Cerebellar nuclear complex (tissue), 1 donor: ENCODE results near the gene HAGHL.

ENCODE experiments used
- DNase-seq, 2 experiments: peaks; one replicate each; lab custom pipeline; 2025; lab: John Stamatoyannopoulos, UW

The HAGHL gene

DNA sequence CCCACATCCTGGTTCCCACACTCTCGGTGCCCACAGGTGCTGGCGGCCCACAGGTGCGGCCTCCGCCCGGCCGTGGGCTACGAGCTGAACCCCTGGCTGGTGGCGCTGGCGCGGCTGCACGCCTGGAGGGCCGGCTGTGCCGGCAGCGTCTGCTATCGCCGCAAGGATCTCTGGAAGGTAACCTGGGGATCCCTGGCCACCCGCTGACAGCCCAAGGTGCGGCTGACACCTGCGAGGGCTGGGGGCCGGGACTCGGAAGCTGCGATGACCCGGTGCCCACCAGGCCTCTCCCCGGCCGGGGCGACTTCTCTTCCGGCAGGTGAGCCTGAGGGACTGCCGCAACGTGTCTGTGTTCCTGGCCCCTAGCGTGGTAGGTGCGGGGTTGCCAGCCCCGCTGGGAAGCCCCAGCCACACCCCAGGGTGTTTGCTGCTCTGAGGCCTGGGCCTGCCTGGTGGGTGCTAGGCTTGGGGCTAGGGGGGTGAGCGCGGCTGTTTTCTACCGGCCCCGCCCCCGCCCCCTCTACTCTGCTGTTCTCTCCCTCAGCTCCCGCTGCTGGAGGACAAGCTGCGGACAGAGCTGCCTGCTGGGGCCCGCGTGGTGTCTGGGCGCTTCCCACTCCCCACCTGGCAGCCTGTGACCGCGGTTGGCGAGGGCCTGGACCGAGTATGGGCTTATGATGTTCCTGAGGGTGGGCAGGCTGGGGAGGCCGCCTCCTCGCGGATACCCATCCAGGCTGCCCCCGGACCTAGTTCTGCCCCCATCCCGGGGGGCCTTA lies 5.0 kb upstream of the HAGHL start:
- DNase-seq, result no peak

DNA sequence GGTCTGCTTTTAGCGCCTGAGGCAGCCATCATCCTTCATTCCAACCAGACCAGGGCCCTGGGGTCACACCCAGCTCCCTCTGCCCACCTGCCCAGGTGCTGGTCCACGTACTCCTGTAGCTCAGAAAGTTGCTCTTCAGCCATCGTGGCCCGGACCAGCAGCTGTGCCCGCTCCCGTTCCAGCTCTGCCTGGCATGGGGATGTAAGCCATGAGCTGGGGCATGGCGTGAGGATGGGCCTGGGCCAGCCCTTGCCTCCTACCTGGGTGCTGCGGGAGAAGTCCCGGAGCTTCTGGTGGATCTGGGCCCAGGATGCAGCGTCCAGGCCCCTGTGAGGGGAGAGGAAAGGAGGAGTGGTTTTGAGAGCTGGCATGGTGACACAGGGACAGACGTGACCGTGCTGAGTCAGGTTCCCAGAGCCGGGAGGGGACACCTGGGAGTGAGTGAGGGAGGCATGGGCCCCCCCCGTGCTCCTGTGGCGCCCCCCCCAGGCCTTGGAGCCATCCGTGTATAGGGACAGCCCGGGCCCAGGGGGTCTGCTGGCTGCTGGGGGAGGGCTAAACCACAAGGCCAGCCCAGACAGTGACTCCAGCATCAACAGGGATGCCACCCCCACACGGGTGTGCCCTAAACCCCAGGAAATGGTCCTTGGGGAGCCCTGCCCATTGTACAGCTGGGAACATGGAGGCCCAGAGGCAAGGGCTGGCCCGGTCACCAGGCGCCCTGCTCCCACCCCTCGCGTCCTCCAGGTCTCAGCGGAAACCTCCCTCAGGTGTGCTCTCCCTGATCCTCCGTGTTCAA lies 3.9 kb upstream of the HAGHL start:
- no peak for DNase-seq

DNA sequence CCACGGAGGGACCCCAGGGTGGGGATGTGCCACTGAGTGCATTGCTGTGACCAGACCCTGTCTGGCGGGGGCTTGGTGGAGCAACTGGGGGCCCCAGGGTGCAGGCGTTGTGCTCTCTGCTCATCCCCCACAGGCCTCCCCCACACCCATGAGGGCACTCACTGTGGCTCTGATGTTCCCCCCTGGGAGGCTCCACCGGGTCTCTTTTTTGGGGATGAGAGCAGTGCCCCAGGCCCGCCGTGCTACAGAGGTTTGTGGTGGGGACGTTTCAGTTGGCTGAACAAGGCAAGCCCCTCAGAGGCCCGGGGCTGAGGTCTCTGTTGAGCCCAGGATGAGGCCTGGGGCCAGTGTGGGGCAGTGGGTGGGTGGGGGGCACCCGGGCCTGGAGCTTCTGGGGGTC lies 3.2 kb upstream of the HAGHL start:
- no peak for DNase-seq

DNA sequence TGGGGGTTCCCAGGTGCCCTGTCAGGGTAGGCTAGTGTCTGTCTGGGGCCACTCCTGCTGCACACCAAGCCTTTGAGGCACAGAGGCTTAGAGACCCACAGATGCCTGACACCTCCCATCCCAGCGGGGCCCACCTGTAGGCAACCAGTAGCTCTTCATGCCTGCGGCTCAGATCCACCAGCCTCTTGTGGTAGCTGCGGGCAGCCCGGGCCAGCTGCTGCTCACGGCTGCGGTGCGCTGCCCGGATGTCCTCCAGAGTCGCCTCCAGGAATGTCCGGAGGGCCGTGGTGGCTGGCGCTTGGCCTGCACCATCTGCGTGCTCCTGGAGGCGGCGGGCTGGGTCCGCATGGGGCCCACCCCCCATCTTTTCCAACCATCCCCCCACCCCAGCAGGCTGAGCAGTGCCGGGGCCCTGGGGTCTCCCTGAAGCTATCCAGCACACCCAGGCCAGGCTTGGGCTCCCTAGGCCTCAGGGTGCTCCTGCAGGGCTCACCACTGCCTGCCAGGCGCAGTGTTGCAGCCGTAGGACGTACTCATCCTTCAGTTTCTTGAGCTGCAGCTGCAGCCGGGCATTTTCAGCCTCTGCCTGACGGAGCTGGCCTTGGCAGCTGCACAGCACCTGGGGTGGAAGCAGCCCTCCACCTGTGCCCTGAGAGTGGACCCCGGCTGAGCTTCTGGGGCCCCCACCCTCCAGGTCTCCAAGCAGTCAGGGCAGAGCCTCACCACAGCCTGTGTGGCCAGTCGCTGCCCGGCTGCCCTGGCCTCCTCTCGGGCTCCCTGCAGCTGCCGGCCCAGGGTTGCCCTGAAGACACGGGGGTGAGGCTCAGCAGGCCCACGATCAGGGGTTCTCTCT lies 2.5 kb upstream of the HAGHL start:
- DNase-seq, result no peak

DNA sequence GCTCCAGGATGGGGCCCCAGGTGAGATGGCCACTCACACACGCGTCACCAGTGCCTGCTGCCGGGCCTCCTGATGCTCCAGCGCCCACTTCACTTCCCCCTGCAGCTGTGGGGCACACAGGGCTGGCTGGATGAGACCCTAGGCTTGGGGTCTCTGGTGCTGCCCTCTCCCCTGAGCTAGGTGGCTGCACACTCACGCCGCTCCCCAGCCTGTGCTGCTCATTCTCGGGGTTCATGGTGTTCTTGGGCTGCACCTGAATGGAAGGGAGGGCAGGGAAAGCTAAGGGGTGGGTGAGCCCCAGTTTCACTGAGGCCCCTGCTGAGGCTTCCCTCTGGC lies 1.9 kb upstream of the HAGHL start:
- no peak for DNase-seq

DNA sequence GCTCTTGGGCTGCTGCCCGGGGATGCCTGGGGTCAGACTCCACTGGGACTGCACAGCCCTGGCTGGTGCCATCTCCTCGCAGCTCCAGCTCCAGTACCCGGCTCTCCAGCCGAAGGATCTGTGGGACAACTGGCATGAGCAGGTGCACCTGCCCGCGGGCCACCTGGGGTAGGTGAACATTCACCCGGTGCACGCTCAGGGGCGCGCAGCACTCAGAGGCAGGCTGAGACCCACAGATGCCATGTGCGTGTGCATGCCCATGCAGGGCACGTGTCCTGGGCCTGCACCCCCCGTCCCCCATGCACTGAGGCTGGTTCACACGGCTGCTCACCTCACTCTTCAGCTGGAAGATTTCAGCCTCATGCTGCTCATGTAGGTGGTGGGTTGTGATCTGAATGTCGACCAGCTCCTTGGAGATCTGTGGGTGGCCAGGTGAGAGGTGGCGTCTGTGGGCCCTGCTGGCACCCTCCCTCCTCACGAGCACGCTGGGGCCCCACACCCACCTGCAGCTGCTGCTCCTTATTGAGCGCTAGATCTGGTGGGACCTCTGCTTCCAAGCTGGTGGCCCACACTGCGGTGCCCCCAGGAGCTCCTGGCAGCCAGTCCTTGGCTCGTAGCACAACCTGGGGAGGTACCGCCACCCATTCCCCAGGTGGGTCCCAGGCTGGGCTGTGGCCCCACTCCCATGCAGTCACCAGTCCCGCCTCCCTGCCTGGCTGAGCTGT lies 1.3 kb upstream of the HAGHL start:
- no peak for DNase-seq

DNA sequence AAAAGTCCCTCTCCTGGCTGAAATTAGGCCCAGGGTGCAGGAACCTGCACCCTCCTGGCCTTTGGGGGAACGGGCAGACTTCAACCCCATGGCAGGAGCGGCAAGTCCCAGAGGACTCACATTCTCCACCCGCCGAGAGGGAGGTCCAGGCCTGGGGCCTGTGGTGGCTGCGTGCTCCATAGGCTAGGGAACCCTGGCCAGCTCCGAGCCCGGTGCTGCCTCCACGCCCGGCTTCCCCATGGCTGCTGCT lies 793 bp upstream of the HAGHL start:
- no peak for DNase-seq

DNA sequence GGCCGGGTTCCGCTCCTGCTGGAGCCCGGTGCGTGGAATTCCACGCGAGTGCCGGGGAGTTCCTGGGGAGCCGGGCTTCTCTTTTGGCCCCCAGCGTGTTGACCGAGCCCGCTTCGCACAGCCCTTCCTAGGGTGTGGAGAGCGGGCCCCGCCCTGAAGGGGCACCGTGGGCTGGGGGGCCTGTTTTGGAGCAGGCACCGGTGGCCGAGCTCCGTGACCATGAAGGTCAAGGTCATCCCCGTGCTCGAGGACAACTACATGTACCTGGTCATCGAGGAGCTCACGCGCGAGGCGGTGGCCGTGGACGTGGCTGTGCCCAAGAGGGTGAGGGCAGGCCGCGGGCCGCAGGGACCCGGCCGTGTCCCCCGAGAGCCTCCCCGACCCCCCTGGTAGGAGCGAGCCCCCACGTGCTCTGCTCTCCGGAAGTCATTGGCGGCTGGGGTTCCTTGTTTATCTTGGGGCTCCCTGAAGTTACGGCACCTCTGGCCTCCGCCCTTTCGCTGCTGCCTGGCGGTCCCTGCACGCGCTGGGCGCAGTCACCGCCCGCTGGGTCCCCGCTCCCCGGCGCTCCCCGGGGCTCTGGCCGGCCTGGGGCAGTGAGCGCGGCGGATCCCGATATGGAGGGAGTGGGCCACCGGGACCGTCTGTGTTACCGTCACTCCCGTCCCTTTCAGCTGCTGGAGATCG lies 528 bp downstream of the HAGHL start:
- no peak for DNase-seq

DNA sequence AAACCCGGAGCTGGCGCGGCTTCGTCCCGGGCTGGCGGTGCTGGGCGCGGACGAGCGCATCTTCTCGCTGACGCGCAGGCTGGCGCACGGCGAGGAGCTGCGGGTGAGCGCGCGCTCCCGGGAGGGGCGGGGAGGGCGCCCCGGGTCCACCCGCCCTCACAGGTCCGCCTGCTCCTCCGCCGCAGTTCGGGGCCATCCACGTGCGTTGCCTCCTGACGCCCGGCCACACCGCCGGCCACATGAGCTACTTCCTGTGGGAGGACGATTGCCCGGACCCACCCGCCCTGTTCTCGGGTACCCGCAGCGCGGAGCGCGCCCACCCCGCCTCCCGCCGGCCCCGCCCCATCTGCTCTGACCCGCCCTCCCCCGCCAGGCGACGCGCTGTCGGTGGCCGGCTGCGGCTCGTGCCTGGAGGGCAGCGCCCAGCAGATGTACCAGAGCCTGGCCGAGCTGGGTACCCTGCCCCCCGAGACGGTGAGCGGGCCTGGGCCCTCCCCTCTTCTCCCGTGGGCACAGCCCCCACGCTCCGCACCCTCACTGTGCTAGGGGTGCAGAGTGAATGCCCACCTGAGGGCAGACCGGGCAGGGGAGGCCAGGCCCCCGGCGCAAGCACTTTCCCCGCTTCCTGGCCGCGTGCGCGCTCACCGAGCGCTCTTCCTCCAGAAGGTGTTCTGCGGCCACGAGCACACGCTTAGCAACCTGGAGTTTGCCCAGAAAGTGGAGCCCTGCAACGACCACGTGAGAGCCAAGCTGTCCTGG lies 1.4 kb downstream of the HAGHL start:
- DNase-seq, result no peak

DNA sequence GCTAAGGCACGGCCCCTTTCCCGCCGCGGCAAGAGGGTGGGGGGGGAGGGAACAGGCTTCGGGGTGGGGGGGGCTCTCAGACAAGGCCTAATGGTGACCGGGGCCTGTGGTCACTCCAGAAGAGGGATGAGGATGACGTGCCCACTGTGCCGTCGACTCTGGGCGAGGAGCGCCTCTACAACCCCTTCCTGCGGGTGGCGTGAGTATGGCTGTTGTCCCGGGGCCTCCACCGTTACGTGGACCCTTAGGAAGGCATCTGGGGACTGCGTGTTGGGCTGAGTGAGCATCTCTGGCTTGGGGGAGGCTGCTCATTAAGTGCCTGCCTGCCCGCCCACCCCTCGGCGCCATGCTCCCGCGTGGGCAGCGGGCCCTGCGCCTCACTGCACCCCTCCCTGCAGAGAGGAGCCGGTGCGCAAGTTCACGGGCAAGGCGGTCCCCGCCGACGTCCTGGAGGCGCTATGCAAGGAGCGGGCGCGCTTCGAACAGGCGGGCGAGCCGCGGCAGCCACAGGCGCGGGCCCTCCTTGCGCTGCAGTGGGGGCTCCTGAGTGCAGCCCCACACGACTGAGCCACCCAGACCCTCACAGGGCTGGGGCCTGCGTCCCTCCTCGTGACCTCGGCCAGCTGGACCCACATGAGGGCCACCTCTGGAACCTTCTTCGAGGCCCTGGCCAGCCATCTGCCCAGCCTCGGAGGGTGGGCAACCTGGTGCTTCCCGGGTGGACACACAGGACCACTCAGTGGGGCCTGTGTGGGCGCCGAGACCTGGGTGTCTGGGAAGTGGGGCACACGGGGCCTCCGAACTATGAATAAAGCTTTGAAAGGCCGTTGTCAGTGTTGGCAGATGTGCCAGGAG lies 2.2 kb downstream of the HAGHL start:
- no peak for DNase-seq

DNA sequence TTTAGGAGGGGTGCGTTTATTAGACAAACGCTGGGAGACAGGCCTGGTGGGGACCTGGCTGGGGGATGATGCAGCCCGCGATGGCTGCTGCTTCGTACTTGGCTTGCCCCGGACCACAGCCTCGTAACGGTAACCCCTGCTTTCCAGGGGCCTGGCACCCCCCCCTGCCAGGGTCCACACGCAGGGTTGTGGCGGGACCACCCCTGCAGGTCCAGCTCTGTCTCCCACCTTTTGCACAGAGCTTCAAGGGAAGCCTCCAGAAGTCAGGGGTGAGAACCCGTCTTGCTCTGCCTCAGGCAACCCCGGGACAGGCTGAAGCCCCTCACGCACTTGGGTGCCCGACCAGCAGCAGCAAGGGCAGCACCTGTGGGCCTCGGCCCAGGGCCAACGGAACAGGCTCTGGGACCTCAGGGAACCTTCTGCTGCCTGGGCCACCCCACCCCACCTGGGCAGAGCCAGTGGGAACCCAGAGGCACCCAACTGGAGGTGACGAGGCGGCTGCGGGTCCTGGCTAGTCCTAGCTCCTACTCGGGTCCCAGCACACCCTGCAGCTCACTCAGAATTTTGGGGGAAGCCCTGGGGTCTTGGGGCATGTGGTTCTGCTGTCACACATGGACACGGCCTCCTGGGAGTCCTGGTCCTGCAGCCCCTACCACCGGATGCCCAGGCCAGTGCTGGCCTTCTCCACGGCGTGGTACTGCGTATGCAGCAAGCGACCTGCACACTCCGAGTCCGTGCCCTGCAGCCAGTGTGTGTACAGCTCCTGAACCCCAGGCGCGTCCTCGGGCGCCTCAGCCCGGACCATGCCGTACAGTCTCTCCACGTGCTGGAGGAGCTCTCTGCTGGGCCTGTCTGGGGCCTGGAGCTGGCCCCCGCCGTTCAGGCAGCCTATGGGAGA lies 3.1 kb downstream of the HAGHL start:
- DNase-seq, result no peak

DNA sequence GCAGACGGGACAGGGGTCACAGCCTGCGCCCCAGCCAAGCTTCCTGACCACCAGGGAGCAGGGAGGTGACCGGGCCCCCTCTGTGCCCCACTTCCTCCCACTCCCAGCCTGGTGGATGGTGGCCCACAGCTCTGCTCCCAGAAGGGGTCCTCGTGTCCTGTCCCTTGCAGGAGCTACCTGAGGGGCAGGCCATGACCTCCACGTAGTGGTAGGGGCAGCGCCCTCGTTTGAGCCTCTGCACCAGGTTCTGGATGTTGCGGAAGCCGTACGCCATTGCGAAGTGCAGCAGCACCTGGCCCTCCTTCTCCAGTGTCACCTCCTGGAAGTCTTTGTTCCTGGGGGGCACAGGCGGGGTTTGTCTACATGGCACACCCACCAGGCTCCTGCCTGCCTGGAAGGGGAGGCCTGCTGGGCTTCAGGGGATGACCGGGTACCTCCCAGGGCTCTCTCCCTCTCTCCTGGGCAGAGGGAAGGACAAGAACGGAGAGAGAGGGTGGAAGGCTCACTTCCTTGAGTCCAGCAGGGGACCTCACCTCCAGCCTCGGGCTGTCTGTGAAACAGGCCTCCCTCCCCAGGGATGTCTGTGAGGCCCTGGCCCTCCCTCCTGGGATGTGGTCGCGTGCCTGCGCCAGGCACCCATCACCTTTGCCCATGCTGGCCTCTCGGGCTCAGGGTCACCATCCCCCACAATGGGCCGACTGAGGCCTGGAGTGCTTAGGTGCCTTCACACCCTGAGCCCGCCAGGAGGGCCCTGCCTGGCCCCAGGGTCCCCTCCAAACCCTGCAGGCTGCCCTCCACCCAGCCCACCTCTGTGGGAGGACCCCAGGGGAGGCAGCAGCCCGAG lies 4.0 kb downstream of the HAGHL start:
- DNase-seq, result no peak

DNA sequence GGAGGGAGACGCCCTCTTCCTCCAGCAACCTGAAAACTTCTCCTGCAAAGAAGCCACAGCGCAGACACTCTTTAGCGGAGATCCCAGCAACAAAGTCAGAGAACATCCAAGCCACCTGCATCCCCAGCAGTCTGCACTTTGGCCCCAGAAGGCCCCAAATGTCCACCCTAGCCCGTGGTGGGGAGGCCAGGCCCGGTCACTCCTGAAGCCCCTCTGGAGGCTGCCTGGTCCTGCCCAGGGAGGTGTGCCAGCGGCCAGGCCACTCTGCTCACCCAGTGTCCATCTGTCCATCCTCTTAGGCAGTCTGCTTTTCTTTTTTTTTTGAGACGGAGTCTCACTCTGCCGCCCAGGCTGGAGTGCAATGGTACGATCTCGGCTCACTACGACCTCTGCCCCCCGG lies 5.4 kb downstream of the HAGHL start:
- DNase-seq, result no peak

DNA sequence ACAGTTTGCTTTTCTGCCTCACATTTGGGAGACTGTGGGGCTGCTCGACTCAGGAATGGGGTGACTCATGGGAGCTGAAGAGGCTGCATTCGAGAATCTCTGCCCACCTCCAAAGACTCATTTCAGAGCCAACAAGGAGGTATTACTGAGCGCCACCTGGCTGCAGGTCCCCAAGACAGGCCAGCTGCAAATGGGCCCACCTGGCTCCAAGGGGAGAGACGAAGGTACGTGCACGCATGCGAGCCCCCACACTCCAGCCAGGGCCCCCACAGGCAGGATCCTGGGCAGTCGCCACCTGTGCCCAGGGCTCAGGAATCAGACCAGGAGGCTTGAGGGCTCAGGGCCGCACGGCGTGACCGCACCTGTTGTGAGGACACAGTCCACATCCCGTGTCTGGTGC lies 6.0 kb downstream of the HAGHL start:
- no peak for DNase-seq

DNA sequence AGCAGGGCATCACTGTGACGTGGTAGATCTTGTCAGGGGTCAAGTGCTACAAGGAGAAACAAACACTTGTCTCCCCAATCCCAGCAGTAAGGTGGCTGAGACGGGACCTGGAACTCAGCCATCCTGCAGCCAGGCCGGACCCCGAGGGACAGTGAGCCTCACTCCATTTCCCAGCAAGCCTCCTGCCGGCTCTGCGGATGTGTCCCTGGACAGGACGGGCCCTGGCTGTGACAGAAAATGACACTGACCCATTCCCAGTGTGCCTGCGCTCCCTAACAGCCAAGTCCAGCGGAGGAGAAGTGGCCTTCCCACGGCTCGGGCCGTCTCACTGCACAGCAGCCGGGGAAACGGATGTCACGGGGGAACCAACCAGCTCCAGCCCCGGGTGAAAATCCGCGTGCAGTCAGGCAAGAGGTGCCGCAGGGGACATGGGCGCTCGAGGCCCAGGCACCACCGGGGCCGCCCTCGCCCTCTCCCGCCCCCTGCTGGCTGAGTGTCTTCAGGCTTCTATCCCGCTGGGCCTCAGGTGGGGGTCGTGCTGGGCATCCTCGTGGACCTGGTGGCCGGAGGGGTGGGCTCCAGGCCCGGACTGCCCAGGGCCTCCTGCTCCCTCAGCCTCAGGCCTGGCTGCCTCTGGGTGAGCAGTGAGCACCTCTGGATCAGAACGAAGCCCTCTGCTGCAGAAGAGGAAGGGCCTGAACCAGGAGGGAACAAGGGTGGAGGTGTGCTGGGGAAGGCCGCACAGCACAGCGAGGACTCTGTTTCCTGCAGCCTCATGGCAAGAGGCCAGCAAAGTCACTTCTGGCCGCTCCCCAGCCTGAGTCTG lies 6.7 kb downstream of the HAGHL start:
- DNase-seq, result no peak

DNA sequence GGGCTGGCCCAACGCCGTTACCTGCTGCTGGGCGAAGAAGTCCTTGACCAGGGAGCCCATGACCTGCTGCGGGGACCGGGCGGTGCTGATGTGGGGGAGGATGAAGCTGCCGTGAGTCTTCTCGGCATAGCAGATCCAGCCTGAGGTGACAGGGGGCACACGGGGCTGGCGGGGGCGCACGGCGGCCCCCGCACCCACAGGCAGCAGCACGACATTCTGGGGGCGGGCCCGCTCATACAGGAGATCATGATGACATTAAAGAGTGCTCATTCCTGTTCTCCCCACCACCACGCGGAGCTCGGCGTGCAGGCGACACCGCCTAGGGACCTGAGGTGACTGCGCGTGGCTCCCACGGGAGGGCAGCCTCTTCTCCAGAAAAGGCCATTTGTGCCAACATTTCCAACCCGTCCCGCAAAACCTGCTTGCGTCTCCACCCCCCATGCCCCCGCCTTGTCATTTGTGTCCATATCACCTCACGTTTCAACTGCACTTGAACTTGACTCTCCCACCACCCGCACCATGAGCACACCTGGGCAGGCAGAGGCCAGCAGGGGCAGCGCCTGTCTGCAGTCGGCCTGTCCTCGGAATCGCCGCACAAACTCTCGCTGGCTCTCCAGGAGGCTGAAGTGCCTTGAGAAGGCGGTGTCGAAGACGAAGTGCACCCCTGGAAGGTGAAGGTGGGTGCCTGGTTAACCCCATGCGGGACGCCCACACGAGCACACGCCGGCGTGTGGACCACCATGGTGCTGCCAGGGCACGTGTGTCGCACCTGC lies 7.5 kb downstream of the HAGHL start:
- no peak for DNase-seq
